Measurements from ENCODE around the gene KLHL8.

DNA sequence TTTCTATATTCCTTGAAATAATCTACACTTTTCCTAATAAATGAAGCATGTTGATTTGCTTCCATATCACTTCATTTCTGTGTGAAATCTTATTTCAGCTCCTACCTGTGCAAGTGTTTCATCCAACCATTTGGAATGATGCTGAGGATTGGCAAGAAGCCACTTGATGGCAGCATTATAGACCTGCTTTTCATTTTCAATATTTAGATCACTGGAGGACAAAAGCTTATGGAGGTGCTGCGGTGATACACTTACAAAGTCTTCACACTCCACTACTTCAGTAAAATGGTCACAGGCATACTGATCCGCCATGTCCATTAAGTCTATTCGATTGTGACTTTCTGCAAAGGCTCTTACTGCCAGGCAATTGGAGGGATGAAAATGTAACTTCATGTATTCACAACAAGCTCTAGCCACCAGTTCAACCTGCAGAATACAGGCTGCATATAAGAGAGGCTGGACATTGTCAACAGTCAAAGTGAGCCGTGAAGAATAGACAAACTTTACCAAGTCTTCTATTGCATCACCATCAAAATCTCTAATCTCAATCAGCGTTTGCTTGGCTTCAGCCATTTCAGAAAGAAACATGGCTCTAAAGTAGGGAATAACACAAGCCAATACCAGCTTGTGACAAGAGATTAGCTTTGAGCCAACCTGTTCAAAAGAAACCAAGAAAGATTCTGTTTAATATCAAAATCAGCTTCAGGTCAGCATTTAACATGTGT is 35.1 kb downstream of the KLHL8 start:
- TF ChIP-seq EZH2 (IDR thresholded peaks at IDR 0.05; ENCODE audit: borderline replicate concordance, insufficient read depth, low read depth, low read length, poor library complexity, severe bottlenecking): no peak
- TF ChIP-seq, protein P1, sequence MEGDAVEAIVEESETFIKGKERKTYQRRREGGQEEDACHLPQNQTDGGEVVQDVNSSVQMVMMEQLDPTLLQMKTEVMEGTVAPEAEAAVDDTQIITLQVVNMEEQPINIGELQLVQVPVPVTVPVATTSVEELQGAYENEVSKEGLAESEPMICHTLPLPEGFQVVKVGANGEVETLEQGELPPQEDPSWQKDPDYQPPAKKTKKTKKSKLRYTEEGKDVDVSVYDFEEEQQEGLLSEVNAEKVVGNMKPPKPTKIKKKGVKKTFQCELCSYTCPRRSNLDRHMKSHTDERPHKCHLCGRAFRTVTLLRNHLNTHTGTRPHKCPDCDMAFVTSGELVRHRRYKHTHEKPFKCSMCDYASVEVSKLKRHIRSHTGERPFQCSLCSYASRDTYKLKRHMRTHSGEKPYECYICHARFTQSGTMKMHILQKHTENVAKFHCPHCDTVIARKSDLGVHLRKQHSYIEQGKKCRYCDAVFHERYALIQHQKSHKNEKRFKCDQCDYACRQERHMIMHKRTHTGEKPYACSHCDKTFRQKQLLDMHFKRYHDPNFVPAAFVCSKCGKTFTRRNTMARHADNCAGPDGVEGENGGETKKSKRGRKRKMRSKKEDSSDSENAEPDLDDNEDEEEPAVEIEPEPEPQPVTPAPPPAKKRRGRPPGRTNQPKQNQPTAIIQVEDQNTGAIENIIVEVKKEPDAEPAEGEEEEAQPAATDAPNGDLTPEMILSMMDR (IDR thresholded peaks at IDR 0.05): no peak

All from B cell (primary cell).